GM21390 (cell line): ENCODE data around the gene GTF2H2C.
"Not testable (repeated sequence)": the region's sequence is repeated elsewhere in the genome, so short reads cannot be mapped to it uniquely, and the experiment has no call there.

Source experiments
- ATAC-seq: cut with Tn5 transposase; IDR thresholded peaks from one replicate; pipeline ENCODE4 v1.9.1; 2021; ENCODE audit not compliant: unreplicated experiment

Gene GTF2H2C

GRCh38 chr5:69560587-69561431, 818 bp downstream of the GTF2H2C start:
- not testable (repeated sequence) for ATAC-seq

DNA sequence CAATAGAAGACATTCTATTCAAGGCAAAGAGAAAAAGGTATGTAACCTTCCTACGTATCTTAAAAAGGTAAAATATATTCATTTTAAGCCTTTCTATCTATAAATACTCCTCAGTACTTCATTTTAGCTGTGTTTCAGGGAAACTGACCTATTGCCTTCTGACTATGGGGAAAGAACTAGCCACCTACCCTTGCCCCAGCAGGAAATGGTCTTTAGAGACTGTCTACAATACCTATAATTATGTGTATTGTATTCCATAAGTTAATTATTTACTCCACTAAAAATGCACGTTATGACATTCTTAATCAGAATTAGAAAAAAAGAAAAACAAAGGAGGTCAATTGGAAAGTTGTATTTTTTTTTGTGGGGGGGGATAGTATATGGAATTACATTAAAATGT, 6.2 kb downstream of the GTF2H2C start:
- not testable (repeated sequence) for ATAC-seq

GRCh38 chr5:69568072-69568471, 8.1 kb downstream of the GTF2H2C start:
- not testable (repeated sequence) for ATAC-seq

DNA sequence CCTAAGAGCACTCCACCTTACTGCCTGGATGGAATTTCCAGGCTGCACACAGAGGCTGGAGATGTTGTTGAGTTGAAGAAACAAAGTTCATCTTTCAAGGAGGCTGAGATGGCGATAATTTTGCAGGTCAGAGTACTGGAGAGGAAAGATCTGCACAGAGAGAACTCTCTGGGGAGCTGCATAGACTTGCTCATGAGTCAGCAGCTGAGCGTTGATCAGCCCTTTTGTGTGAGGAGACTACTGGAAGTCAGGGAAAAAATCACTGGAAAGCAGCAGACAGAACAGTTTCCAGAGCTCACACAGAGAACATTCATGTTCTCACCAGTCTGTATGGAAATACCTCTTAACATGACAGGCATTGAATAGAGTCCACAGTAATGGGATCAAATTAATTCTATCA, 23.4 kb downstream of the GTF2H2C start:
- not testable (repeated sequence) for ATAC-seq

GRCh38 chr5:69596114-69596840, 36.3 kb downstream of the GTF2H2C start:
- ATAC-seq, result not testable (repeated sequence)

- ATAC-seq, result peak; percentile 86
These were observed 42.0 kb downstream of the GTF2H2C start for GRCh38 chr5:69601947-69602346.

- ATAC-seq, result not testable (repeated sequence)
These were observed 46.8 kb downstream of the GTF2H2C start for GRCh38 chr5:69606839-69607238.

DNA sequence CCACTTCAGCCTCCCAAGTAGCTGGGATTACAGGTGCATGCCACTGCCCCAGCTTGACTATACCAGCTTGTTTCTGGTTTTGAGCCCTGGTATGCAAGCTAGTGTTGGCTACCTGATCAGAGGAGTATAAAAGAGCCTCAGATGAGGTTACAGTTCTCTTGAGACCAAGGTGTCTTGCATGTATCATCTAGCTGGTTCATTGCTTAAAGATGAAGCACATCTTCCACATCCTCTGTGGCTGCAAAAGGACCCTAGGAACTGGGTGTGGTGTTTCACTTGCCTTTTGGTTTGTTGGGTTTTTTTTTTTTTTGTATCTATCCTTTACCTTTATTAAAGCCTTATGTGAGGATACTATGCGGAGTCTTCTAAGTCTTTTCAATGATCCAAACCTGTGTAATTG, 47.8 kb downstream of the GTF2H2C start:
- ATAC-seq, result not testable (repeated sequence)

- not testable (repeated sequence) for ATAC-seq
These were observed 49.0 kb downstream of the GTF2H2C start for GRCh38 chr5:69608861-69609496.

- not testable (repeated sequence) for ATAC-seq
These were observed 54.9 kb downstream of the GTF2H2C start for GRCh38 chr5:69614843-69615242.

DNA sequence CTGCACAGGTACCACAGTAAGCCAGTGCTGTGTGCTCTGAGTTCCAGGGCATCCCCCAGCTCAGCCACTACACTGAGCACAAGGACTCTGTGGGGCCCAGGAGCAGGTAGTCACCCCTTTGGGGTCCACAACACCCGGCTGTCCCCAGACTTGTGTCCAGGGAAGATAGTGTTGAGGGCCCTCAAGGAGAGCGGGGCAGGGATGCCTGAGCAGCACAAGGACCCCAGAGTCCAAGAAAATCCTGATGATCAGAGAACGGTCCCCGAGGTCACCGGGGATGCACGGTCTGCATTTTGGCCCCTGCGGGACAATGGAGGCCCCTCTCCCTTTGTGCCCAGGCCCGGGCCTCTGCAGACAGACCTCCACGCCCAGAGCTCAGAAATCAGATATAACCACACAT, 71.9 kb downstream of the GTF2H2C start:
- ATAC-seq, result not testable (repeated sequence)
